Right ventricle myocardium superior (tissue), 1 donor: ENCODE measurements around the gene ENOSF1. TPM values are rescaled to one million over a fixed set of nuclear protein-coding genes. Genes with fewer than 3 reads are reported as not detected.
A peak's percentile ranks its signal among the peaks of the same experiment; 100 is the strongest.

ENCODE experiments used
- ATAC-seq: fragments of 200-7000 bp; cut with Tn5 transposase; one replicate; pipeline ENCODE4 v1.9.1; 2020; ENCODE audit warnings: mild to moderate bottlenecking; ENCODE audit not compliant: poor library complexity
- DNase-seq: peaks from one replicate; pipeline ENCODE4 v3.0.0-alpha.2; 2020
- intact Hi-C: fragments of 100-400 bp; cut with DNase I; formaldehyde crosslinking; loops from one replicate; pipeline ENCODE4 v1.11.2; 2022
- total RNA-seq: library from RNA; stranded (reverse); fragmentation: NEBNext Ultra II Directional; extraction: Animal tissue kit (Norgen Biotek cat#: 25700); gene quantifications from one replicate; pipeline ENCODE4 v1.2.1, GENCODE V29; 2021
- donor health status: DM: no; HTN: yes; CAD: no; lungs with severe emphysema.

ENOSF1 gene
- total RNA-seq, 1 donor from 2014 or later = 20.9 TPM

DNA sequence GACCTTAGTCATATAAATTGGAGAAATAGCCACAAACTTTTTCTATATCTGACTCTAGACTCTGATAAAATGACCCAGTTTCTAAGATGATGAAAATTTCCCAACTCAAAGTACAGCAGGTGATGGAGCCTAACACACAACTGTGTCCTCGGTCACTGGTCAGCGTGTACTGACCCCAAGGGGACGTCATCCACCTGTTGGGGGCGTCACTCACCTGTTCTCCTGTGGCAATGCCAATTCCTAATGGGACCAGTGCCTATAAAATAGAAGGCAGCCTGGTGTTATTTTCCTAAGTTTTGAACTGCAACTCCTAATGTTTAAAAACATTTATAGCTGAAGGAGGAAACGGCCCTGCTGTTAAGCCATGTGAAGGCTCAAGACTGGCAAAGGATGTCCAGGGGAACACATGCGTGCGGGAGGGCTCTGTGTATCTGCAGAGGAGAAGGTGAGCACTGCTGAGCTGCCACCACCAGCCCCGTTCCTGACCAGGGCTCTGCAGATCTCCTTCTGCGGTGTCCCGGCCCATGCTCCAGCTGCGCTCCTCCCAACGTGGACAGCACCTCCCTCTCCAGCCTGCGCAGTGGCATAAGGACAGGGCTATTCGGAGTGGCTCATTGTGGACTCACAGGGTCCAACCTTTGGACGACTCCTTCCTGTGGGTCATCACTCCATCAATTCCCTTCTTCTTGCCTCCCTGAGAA lies 33.8 kb downstream of the ENOSF1 start:
- DNase-seq (no peak), ATAC-seq (no peak)
- intact Hi-C loops = no loop called here

DNA sequence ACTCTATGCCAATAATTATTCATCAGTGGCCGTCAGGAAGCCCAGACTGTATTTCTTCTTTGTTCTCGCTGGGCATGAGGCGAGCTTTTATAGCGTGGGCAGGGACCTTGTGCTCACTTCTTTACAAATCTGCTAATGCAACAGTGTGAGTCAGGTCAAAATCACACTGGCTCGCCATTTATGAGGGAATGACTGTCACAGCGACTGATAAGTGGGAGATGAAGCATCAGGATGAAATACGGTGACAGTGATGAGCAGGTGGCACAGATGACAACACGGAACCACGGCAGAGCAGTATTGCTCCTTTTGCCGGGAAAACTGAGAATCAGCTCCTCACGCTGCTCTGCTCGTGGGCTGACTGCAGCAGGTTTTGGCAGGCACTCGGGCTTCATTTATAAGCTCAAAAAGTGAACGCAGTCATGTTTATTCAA lies 34.5 kb downstream of the ENOSF1 start:
- intact Hi-C loops = no loop called here
- ATAC-seq (no peak), DNase-seq (no peak)

DNA sequence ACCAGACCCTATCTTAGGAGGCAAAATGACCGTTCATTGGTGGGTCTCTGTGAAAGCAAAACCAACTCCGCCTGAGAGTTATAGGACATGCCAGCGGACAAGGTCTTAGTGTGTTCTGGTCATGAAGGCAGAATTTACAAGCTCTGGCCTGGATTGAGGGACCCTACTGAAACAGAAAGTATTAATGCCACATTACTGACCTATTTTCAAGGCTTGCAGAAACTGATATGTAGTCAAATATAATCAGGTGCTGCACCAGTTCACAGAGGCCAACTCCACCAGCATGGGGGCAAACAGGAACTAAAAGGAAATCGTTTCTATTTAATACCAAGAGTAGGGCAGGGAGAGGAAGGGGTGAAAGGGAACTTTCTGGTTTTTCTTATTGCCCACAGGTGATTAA lies 35.3 kb downstream of the ENOSF1 start:
- DNase-seq (no peak), ATAC-seq (no peak)
- intact Hi-C loops = no loop called here

DNA sequence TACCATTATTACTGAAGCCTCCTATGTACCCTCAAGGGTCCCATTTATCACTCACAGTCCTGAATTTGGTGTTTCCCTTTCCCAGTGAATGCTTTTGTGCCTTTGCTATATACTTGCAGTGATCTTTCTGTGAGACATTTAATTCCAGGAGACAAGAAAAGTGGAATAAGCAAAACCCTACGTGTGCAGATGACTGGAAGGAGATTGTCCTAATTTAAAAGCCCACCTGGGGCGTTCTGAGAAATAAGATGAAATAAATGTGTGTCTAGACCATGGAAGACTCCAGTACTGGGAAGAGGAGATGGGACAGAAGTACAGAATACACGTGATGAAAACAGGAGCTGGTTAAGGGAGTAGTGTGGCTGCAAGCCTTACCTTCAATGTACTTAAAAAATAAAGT lies 35.7 kb downstream of the ENOSF1 start:
- intact Hi-C loops = no loop called here
- no peak for ATAC-seq
- no peak for DNase-seq

DNA sequence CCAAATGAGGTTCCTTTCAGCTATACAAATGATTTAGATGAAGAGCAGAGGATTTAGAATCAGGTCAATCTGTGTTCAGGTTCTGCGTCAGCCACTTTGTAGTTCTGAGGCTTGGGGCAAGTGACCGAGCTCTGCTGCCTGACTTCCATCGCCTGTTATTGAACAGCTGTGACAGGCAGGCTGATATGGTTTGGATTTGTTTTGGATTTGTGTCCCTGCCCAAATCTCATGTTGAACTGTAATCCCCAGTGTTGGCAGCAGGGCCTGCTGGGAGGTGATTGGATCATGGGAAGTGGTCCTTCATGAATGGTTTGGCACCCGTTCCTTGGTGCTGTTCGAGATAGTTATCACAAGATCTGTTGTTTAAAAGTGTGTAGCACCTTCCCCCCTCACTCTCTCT lies 36.4 kb downstream of the ENOSF1 start:
- peak; percentile 66 for ATAC-seq
- intact Hi-C loops = no loop called here
- DNase-seq = no peak

DNA sequence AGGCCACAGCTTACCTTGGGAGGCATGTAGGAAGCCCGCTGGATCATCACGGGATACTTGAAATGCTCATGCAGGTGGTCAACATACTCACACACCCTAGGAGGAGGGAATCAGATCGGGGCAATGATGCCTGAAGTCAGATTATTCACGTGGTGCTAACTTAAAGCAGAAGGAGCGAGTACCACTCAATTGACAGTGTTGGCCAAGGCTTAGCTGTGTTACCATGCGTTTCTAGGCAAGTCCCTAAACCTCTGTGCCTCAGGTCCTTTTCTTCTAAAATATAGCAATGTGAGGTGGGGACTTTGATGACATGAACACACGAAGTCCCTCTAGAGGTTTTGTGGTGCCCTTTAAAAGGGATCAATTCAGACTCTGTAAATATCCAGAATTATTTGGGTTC lies 37.1 kb downstream of the ENOSF1 start:
- DNase-seq = no peak
- intact Hi-C loops = no loop called here

DNA sequence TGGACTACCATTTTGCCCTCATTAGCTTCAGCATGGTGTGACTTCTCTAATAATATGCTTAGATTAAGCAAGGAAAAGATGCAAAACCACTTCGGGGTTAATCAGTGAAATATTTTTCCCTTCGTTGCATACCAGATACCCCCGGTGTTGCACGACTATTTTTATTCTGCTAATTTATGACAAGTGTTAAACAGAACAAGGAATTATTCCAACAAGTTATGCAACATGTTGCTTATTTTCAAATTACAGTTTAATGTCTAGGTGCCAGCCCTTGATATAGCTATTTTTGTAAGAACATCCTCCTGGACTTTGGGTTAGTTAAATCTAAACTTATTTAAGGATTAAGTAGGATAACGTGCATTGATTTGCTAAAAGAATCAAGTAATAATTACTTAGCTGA lies 38.7 kb downstream of the ENOSF1 start:
- intact Hi-C loops = no loop called here
- DNase-seq = no peak
- ATAC-seq = peak; percentile 9

More for the DNA sequence above, 37.1 kb downstream of the ENOSF1 start:
- ATAC-seq = no peak

DNA sequence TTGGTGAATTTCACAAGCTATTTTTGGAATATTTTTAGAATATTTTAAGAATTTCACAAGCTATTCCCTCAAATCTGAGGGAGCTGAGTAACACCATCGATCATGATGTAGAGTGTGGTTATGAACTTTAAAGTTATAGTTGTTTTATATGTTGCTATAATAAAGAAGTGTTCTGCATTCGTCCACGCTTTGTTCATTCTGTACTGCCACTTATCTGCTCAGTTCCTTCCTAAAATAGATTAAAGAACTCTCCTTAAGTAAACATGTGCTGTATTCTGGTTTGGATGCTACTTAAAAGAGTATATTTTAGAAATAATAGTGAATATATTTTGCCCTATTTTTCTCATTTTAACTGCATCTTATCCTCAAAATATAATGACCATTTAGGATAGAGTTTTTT lies 39.1 kb downstream of the ENOSF1 start:
- no peak for DNase-seq
- ATAC-seq = peak; percentile 50
- intact Hi-C loops = no loop called here

DNA sequence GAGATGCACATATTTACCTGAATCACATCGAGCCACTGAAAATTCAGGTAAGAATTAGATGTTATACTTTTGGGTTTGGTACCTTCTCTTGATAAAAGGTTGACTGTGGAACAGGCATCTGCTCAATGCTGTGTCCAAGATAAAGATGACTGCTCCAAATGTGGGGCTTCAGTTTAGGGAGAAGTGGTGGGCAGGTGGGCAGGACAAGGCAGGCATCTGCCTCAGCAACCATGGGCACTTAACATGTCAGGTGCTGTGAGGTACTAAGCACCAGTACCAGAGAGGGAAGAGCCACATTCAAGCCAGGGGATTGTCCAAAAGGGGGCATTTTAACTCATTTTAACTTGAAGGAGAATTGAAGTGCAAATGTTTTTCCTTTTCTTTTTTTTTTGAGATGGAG lies 41.0 kb downstream of the ENOSF1 start:
- intact Hi-C loops = no loop called here
- no peak for DNase-seq
- ATAC-seq = no peak

DNA sequence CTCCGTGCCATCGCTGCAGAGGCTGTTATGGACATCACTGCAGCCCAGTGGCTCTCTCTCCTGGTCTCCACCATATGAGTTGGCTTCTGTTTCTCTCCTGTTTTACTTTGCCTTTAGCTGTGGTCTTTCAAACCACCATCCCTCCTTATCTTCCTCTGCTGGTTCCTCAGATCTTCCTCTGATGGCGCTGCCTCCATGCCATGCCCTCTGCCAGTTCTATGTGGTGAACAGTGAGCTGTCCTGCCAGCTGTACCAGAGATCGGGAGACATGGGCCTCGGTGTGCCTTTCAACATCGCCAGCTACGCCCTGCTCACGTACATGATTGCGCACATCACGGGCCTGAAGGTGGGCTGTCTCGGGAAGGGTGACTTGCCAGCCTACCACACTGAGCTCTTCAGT lies 41.9 kb downstream of the ENOSF1 start:
- intact Hi-C loops = no loop called here
- ATAC-seq = no peak
- DNase-seq = no peak

DNA sequence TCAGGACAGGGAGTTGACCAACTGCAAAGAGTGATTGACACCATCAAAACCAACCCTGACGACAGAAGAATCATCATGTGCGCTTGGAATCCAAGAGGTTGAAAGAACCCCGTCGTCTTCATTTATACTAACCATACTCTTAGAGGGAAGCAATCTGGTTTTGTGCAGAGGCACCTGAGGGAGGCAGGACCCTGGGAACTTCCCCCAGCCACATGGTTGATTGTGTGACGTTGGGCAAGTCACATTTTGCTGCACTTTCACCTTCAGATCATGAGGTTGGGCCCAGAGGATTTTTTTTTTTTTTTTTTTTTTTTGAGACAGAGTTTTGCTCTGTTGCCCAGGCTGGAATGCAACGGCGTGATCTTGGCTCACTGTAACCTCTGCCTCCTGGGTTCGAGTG lies 43.4 kb downstream of the ENOSF1 start:
- intact Hi-C loops = no loop called here
- DNase-seq (no peak), ATAC-seq (no peak)

DNA sequence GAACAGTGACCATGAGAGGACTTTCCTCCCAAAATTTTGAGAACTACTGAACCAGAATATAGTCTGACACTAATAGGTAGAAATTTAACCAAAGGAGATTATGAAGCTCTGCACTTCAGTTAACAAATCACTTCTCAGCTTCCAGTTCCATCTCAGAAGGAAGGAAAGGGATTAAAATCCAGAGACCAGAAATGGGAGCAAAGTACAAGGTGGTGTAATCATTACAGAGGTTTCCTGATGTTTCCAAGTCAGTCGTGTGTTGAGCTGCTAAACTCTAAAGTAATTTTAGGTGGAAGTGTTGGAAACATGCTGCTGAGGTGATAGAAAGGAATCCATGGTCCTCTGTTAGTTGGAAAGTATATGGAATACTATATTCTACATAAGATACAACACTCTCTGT lies 44.2 kb downstream of the ENOSF1 start:
- intact Hi-C loops = no loop called here
- ATAC-seq (no peak), DNase-seq (no peak)

DNA sequence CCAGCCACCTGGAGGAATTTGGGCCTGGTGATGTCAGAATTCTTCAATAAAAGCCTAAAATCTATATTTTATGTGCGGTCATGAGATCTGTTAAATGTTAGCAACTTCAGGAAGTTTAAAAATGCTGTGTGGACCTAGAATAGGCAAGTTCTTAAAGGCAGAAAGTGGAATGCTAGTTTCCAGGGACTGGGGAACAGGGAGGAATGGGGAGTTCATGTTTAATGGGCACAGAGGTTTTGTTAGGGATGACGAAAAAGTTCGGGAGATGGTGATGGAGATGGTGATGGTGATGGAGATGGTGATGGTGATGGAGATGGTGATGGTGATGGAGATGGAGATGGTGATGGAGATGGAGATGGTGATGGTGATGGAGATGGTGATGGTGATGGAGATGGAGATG lies 45.8 kb downstream of the ENOSF1 start:
- no peak for ATAC-seq

DNA sequence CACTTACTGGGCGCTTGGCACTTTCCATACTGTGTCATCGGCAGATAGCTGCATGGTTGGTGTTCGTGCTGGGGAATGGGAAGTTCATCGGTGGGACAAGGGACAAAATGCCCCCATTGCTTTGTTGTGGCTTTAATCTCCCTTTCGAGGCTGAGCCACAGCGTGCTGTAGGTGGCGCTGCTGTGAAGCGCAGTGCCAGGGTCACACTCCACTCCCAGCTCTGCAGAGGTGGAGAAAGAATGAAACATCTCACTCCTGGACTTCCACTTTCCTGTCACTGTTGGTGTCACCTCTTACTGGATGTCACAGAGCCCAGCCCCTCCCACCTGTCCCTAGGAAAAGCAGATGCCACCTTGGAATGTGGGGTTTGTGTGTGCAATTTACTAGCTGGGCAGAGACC lies 46.3 kb downstream of the ENOSF1 start:
- peak; percentile 43 for ATAC-seq
- DNase-seq = no peak
- intact Hi-C loops = no loop called here

More for the DNA sequence above, 45.8 kb downstream of the ENOSF1 start:
- no peak for DNase-seq
- intact Hi-C loops = no loop called here

DNA sequence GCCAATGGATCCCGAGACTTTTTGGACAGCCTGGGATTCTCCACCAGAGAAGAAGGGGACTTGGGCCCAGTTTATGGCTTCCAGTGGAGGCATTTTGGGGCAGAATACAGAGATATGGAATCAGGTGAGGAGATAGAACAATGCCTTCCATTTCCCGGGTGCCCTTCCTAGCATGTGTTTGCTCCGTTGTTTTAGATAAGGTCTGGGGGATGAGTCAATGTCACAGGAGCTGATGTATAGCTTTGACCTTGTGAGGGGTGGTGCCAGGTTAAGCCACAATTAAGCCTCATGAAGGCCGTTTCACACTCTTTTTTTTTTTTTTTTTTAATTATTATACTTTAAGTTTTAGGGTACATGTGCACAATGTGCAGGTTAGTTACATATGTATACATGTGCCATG lies 50.2 kb downstream of the ENOSF1 start:
- ATAC-seq = no peak
- DNase-seq = no peak
- intact Hi-C loops = no loop called here

DNA sequence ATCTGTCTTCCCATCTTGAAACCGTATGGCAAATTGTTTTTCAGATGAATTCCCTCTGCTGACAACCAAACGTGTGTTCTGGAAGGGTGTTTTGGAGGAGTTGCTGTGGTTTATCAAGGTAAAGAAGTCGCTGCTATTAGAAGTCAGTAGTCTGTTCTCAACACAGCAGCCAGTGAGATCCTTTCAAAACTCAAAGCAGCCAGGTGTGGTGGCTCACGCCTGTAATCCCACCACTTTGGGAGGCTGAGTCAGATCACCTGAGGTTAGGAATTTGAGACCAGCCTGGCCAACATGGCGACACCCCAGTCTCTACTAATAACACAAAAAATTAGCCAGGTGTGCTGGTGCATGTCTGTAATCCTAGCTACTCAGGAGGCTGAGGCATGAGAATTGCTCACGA lies 52.8 kb downstream of the ENOSF1 start:
- DNase-seq = no peak
- no peak for ATAC-seq
- intact Hi-C loops = no loop called here

DNA sequence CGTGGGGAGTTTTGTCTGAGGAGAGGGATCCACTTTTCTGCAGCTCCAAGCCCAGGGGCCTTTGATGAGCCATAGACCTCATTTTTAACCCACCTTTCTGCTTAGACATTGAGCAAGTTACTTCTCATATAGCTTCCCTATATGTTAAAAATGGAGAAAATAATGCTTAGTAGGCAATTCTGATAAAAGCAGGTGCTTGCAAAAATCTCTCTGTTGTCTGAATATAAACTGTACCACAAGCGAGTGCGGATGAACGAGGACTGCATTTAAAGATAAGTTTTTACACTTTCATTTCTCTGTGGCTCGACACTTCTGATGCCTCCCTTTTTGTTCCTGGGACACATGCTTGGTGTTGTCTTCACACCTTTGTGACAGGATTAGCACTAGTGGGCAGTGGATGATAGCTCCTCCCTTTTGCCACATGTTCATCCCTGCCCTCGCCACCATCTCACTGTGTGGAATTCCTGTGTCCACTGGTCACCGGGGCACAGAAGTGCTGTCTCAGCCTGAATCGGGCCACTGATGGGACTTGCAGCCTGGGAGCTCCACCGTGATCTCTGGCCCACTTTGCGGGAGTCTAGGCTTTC lies 53.4 kb downstream of the ENOSF1 start:
- no peak for ATAC-seq
- intact Hi-C loops = no loop called here
- no peak for DNase-seq

DNA sequence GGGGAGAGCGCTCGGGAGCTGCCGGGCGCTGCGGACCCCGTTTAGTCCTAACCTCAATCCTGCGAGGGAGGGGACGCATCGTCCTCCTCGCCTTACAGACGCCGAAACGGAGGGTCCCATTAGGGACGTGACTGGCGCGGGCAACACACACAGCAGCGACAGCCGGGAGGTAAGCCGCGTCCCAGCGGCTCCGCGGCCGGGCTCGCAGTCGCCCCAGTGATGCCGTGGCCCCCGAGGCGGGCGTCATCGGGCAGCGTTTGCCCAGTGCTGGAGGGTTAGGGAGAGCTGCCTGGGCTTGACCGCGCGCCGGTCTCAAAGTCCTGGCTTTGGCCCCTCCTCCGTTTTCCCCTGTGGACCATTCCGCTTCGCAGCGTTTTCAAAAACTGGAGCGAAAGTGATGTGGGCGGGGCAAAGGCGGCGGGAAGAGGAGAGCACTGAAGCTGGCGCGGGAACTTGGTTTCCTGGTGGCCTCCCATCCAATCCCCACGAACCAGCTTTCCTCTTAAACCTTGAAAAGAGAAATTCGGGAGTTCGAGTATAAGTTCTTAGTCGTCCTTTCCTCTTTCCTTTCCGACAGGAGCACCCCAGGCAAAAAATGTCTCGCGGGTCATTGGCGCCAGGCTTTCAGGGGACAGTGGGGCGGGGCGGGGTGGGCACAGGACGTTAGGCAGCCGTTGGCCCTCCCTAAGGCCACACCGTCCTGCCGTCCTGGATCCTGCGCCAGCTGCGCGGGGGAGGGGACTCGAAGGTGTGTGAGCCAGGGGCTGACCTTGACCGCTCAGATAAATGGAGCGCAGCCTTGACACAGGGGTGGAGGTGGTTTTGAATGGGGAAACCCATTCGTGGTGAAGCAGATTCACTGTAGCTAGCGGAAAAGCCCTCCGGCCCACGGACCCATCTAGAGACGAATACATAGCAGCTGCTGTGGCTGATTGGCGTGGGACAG lies 54.2 kb downstream of the ENOSF1 start:
- peak; percentile 95 for ATAC-seq
- intact Hi-C loops = no loop called here

DNA sequence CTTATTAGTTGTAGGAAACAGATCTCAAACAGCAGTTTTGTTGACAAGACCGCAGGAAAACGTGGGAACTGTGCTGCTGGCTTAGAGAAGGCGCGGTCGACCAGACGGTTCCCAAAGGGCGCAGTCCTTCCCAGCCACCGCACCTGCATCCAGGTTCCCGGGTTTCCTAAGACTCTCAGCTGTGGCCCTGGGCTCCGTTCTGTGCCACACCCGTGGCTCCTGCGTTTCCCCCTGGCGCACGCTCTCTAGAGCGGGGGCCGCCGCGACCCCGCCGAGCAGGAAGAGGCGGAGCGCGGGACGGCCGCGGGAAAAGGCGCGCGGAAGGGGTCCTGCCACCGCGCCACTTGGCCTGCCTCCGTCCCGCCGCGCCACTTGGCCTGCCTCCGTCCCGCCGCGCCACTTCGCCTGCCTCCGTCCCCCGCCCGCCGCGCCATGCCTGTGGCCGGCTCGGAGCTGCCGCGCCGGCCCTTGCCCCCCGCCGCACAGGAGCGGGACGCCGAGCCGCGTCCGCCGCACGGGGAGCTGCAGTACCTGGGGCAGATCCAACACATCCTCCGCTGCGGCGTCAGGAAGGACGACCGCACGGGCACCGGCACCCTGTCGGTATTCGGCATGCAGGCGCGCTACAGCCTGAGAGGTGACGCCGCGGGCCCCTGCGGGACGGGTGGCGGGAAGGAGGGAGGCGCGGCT lies 55.0 kb downstream of the ENOSF1 start, which contains the start of gene TYMS:
Gene TYMS, plus strand, starts transcription at position 343 of the 690 bp plus-strand sequence. Its CDS starts 90 bp downstream, at position 433.
- DNase-seq (peak; percentile 47), ATAC-seq (peak; percentile 67)
- intact Hi-C loops = no loop called here

More for the DNA sequence above, 54.2 kb downstream of the ENOSF1 start:
- peak; percentile 88 for DNase-seq
